GOT3 (cell line): ENCODE results near the gene RPS6KA2.
"Not testable (repeated sequence)": the region's sequence is repeated elsewhere in the genome, so short reads cannot be mapped to it uniquely, and the experiment has no call there.

Experiments
- DNase-seq: peaks from one replicate; lab custom pipeline; 2025; ENCODE audit warnings: mixed read lengths; lab: John Stamatoyannopoulos, UW

Gene RPS6KA2

DNA sequence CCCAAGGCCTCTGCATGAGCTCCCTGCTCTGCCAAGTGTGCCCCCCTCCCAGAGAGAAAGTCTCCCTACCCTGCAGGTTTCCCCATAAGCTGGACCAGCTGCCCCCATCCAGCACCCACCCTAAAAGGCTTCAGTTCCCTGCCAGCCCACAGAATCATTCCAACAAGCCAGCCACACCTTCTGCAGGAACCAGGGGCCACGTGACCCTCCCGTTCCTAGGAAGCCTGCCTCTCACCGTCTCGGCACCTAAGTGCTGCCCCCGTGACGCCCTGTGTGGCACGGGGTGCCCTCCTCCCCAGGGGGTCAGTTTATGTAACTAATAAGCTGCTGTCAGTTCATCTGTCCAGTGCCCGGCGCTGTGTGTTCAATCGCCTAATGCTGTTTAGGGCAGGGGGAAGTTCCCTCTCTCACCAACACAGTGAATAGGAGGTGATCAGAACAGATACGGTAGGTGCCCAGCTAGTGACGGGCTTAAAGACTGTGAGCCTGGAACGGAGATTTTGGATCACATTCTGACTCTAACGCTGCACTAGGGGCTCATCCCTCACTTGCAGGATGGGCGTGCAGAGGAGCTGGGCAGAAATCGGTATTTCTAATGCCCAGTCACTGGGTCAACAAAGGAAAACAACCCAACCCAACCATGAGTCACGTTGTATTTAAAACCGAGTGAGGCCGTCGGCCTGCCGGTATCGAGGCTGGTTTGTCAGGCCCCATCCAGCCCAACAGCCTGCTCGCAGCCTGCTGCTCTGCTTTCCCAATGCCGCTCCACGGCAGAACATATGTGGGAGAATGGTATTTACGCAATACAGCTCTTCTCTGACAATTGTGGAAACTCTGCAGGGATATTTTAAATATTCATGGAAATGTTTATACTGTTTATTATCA lies 96.6 kb downstream of the RPS6KA2 start:
- DNase-seq = no peak

DNA sequence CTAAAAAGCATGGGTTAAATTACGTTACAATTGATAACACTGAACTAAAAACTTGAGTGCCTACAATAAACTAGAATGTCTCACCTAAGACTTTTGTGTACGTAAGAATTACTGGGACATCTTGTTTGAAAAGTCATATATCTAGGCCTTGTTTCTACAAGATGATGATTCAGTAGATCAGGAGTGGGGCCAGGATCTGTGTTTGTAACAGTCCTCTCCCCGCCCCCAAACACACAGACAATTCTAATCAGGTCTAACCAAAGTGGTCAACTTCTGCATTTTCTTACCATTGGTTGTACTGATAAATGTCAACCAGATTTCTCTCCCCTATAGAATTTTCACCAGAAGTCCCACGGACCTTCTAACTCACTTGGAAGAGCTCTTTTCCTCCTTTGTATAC lies 97.5 kb downstream of the RPS6KA2 start:
- no peak for DNase-seq

DNA sequence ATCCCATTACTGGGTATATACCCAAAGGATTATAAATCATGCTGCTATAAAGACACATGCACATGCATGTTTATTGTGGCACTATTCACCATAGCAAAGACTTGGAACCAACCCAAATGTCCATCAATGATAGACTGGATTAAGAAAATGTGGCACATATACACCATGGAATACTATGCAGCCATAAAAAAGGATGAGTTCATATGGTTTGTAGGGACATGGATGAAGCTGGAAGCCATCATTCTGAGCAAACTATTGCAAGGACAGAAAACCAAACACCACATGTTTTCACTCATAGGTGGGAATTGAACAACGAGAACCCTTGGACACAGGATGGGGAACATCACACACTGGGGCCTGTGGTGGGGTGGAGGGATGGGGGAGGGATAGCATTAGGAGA lies 98.0 kb downstream of the RPS6KA2 start:
- not testable (repeated sequence) for DNase-seq

DNA sequence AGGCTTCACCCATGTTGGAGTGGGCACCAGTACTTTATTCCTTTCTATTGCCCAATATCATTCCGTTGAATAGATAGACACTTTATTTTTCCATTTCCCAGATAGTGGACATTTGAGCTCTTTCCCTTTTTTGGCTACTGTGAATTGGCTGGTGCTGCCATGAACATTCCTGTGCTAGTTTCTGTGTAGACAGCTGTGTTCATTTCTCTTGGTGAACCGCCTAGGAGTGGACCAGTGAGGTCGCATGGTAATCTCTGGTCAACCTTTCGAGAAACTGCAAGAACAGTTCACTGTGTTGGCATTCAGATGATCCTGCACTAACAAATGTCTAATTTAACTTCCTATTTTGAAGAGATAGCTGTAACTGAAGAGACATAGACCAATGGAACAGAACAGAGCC lies 99.2 kb downstream of the RPS6KA2 start:
- DNase-seq = no peak

DNA sequence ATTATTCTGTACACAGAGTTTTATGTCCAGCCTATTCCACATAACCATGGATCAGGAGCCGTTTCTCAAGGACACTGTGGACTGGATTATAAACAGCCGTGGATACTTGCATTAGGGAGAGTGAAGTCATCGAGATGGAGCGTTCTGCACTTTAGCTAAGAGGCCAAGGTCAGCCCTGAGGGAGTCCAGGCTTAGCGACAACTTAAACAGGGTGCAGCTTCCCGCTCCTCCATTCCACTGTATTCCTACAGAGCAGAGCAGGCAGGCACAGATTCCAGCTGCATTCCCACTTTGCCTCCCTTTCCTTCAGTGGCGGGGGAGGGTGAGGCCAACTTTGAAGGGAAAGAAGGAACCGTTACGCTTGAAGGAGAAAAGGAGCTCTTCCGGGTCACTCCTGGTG lies 100.1 kb downstream of the RPS6KA2 start:
- DNase-seq = no peak

DNA sequence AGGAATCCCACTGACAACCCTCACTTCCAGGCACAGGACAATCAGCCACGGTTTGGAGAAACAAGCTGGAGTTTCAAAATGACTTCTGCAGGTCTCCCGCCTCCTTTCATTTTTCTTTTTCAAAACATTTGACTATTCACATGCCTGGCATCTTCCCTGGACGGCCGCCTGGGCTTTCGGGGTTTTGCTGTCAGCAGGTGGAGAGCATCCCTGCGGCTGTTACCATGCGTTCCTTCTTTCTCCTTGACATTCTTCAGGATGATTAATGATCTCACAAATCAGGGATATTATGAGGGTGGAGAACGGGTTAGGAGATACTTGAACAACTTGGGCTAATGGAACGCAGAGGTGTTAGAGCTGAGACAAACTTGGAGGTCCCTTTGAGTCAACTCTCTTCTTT lies 101.5 kb downstream of the RPS6KA2 start:
- DNase-seq = no peak

DNA sequence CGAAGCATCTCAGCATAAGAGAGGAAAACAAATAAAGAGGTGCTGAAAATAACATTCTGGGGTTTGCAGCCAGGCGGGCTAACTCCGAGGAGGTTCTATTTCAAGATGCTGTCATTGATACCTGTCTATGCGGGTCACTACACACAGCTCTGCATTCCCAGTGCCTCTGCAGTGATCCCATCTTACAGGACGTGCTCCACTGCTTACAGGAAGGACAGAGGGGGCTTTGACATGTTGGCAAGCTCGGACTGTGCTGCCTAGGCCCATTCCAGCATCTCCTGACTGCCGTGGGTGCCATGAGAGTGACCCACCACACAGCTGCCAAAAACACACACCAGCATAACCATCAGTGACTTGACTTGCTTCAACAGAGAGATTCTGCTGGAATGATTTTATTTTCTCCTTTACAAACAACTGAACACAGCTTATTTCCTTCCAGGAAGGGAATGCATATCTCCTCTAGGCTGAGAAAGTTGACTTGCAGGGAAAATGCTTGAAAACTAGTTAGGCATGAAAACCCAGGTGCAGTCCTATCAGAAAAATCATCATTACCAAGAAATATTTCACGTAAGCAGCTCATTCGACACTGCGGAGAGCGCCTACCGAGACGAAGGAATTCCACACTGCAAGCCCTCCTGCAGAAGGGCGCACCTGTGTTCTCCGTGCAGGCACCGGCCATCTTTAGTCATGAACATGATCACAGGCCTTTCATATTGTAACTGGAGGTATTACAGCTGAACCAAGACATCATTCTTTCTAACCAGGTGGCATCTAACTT lies 103.1 kb downstream of the RPS6KA2 start:
- no peak for DNase-seq

DNA sequence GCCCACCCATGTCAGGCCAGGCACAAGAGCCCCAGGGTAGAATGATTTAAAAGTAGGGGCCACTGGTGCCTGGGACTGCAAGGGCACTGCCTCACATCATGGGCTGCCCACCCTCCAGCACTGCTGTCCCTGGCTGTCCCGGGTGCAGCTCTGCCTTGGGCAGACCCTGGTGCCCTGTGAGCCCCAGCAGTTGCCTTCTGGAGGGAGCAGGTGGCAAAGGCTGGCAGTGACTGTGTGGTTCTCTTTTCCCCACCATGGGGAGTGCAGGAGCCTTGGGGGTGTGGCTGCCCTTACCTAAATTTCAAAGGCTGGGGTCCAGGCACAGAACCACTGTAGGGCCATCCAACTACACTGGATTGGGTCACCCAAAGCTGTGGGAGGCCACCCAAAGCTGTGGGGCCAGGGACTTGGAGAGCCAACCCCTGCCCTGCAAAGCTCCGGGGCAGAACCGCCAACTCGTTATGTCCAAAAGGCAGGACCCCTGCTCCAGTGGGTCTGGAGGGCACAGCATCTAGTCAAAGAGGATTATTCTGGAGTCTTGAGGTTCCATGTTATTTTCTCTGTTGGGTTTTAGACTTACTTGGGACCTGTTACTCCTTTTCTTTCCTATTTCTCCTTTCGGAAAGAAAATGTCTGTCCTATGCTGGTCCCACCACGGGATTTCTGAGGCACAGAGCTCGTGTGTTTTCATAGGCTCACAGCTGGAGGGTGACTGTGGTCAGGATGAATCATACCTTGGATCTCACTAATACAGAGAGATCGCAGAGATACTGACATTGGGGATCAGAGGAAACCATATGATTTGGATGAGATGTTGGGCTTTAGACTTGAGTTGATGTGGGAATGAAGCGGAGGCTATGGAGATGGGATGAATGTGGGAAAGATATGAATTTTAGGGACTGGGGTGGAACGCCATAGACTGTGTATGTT lies 105.9 kb downstream of the RPS6KA2 start:
- DNase-seq = no peak

DNA sequence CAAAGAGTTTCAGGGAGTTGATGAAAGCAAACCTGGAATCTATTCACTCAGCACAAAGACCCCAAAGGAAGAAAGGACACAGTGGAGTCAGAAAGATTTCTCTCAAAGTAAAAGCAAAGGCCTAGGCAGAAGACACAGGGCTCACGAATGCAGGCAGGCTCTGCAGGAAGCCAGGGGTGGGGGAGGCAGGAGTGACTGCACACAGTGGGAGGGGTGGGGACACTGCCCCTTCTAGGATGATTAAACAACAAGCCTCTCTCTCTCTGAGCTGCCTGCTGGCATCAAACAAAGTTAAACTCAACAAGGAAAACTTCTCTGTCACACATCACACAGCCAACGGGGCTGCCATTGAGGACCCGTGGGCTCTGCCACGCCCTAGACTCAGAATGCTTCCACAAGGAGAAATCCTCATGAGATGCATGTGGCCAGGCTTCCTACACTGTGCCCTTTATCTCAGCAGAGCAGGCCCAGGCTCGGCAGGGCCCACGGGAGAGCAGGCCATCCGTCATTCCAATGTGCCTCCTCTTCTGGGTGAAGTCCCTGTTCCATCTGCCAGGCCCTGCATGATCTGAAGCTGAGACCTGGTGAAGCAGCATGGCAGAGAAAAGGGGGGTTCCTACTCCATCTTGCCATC lies 110.7 kb downstream of the RPS6KA2 start:
- DNase-seq = no peak

DNA sequence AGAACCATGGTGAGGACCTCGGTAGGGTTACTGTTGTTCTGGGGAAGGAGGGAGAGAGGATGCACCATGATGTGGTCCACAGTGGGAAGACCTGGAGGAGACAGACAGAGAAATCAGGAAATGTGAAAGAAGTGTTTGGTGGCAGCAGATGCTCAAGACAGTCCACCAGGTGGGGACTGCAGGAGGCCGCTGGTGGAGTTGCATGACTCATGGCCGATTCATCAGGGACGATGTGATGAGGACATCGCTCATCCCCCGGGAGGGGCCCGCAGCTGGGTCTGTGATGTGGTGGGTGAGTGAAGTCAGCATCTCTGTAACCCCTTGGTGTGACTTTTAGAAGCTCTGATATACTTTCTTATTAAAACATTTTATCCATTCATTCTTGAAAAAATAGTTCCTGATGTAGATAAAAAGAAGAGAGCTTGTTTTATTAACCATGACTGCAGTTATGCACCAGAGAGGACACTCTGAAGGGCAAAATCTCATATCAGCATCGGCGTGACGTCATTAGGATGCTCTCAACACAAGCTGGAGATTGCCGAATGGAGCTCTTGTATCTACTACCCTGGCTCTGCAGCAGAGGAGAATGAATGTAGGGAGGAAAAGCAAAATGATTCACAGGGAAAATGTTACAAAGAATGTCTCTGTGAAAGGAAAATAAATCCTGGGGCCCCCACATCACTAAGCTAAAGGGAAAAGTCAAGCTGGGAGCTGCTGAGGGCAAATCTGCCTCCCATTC lies 111.8 kb downstream of the RPS6KA2 start:
- DNase-seq = peak; percentile 18

DNA sequence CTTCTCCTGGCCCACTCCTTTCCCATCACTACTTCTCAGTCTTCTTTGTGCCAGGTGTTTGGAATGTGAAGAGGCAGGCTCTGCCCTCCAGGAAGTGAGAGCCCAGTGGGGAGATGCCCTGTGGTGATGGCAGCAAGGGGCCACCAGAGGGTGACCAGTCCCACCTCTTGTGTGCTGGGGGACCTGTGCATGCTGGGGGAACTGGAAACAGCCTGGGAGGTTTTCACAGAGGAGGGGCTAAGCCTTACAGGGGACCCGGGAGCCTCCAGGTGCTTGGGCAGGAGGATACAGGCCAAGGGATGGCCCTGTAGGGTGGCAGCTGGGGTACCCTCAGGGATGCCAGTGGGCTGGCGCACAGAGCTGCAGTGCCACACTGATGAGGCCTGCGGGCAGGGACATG lies 112.9 kb downstream of the RPS6KA2 start:
- DNase-seq = no peak

DNA sequence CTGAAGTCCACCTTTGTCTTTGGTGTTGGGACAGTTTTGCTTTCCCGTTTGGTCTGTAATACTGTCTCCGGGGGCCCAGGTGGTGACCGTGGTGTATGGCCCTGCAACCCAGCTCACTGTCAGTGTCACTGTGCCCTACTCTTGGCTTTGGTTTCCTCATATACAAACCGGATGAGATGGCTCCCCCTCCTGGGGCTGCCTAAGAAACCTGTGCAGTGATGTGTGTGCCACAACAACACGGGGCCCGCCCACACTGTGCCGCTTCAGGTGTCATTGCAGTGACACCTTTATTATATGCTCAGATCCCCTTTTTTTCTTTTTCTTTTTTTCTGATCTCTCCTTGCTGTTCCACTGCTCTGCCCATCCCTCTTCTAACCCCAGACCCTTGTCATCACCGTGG lies 114.5 kb downstream of the RPS6KA2 start:
- DNase-seq = no peak

DNA sequence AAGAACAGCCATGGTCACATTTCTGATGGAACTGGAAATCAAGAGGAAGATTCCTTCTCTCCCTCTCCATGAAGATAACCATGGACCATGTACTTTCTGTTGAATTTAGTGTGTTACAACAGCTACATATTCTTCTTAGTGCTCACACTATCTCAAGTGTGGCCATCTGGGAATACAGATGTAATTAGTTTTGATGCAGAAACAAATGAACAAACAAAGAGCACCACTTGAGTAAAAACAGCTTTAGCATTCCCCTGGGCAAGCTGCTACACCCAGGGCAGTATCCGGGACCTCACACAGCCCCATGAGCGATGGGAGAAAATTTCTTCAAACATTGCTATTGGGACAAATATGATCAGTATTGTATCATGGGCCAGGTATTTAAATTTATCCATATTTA lies 115.7 kb downstream of the RPS6KA2 start:
- DNase-seq = no peak

DNA sequence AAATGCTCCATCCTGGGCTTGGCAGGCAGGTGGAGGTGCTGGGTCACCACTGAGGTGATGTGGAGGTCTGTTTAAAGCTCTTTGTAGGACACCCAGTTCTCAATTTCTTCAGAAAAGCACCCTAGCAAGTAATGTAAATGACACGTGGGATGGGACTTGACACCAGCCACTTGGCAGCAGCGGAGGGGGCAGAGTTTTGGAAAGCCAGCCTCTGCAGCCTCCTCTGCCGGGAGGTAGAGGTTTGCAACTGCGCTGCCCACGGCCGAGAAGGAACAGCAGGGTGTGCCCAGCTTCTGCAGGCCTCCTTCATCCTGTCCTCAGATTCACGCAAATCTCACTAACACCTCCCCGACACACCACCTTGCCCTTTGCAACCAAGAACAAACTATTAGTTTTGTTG lies 117.9 kb downstream of the RPS6KA2 start:
- no peak for DNase-seq

DNA sequence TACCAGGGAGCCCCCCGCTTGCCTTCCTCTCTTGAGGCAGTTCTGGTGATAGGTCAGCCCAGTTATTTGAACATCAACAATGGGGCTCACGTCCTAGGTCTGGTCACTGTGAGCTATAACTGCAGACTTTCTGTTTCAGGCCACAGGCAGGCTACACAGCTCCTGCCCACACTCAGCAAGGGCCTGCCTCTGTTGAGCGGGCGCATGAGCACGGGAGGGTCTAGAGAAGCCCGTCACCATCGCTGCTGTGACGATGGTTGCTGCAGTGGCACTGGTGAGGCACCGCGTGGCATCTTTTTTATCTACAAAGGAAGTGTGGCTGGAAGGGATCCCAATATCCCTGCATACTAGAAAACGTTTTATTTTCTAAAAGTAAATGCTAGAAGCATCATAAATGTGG lies 118.3 kb downstream of the RPS6KA2 start:
- DNase-seq = no peak

DNA sequence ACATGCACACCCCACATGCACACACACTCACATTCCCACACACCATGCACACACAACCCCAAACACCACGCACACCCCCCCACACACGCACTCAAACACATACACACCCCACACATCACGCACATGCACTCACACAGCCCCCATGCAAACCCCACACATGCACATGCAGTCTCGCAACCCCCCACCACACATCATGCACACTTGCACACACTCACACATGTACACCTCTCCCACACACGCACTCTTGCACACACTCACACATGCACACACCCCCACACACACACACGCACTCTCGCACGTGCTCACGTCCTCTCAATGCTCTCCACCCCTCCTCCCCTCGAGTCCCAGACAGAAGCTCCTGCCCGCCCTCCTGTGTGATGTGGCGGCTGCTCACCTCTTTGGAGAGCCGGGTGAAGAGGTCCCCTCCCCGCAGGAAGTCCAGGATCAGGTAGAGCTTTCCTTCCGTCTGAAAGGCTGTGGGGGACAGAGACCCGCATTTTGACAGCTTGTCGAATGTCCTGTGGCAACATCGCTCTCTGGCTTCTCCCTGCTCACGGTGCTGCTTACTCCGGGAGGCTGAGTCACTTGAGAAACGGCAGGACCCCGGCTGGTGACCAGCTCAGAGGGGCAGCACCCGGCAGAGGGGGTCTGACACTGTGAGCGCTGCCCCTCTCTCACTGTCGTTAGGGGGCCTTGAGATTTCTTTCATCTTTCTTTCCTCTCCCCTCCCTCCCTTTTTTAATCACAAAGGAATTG lies 119.1 kb downstream of the RPS6KA2 start:
- no peak for DNase-seq

DNA sequence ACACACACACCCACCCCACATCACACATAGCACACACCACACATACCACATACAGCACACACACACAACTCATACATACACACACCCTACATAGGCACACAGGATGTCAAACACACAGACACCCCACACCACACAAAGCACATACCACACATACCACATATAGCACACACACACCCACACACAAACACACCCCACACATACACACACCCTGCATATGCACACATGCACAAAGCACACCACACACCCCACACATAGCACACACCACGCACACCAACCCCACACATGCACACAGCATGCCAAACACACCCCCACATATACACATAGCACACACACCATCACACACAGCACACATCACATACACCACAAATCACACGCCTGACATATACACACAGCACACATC lies 119.7 kb downstream of the RPS6KA2 start:
- DNase-seq = no peak

DNA sequence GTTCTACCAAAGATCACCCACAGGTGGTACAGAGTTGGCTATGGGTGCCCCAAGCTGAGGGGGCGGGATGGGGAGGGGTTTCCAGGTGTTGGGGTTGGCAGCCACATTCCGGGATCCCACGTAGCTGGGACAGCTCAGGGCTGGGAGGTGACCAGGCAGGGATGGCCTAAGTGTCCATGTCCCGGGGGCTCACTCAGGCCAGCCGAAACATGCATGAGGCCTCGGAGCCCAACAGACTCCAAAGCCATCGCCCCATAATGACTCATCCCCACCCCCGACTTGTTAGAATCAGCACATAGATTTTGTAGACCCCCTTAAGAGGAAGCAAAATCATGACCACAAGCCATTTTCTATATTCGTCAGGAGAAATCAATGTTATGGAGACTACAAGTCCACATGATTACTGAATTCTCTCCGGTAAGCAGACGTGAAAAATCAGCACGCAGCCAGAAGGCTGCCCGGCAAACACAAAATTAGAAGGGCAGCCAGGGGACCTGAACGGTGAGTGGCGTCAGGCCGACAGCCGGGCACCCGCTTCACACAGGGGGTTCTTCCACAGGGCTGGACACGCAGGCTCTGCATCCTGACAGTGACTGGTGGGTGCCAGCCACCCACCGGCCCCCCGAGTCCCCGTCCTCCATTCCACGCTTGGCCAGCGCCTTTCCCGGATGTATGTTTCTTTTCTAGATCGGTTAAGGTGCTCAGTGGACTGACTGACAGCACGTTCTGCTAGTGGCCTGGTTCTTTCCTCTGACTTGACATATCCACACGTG lies 121.7 kb downstream of the RPS6KA2 start:
- no peak for DNase-seq

DNA sequence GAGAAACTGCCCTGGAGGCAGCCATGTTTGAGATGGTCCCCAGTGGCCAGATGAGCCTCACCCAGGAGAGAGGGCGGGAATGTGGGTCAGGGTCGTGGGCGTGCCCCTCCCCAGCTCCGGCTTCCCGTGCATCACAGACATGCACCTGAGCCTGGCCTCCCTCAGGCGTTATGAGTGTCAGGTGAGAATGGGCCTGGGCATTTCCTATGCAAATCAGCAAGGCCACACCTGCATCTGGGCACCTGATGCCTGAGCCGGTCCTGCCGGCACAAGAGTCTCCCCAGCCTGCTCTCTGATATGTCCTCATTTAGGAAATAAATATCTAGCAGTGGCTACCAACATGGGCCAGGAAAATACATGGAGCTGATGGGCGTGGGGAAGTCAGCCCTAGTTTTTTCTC lies 123.0 kb downstream of the RPS6KA2 start:
- no peak for DNase-seq
